Measurements from ENCODE around the gene PIK3AP1.

The PIK3AP1 gene

GRCh38 chr10:96588616-96589419, 131.5 kb downstream of the PIK3AP1 start:
- Histone ChIP-seq H3K27me3 (ENCODE audit: control insufficient read depth, insufficient read depth, low read length) (no peaks in the 10 kb centered on the region), H3K4me1 (ENCODE audit: control insufficient read depth, insufficient read depth, low read length) (no peaks in the 10 kb centered on the region), H3K9ac (ENCODE audit: low read depth, low read length) (no peak overlapping the region)

GRCh38 chr10:96588060-96588554, 132.2 kb downstream of the PIK3AP1 start:
- H3K9ac ChIP-seq (ENCODE audit: low read depth, low read length) = no peak overlapping the region
- no peaks in the 10 kb centered on the region for H3K36me3 ChIP-seq (ENCODE audit: control insufficient read depth, insufficient read depth, low read length)
- no peaks in the 10 kb centered on the region for H3K27me3 ChIP-seq (ENCODE audit: control insufficient read depth, insufficient read depth, low read length)
- H3K9me3 ChIP-seq (ENCODE audit: control insufficient read depth, insufficient read depth, low read length) = no peaks in the 10 kb centered on the region
- H3K4me3 ChIP-seq (ENCODE audit: low read depth, low read length) = peak overlapping the region; percentile 75
- no peaks in the 10 kb centered on the region for H3K4me1 ChIP-seq (ENCODE audit: control insufficient read depth, insufficient read depth, low read length)

More at GRCh38 chr10:96588616-96589419, 131.5 kb downstream of the PIK3AP1 start:
- no peaks in the 10 kb centered on the region for H3K36me3 ChIP-seq (ENCODE audit: control insufficient read depth, insufficient read depth, low read length)
- no peak overlapping the region for H3K4me3 ChIP-seq (ENCODE audit: low read depth, low read length)
- no peaks in the 10 kb centered on the region for H3K9me3 ChIP-seq (ENCODE audit: control insufficient read depth, insufficient read depth, low read length)

GRCh38 chr10:96587264-96588059, 132.9 kb downstream of the PIK3AP1 start:
- no peaks in the 10 kb centered on the region for H3K36me3 ChIP-seq (ENCODE audit: control insufficient read depth, insufficient read depth, low read length)
- peak overlapping the region; percentile 75 for H3K4me3 ChIP-seq (ENCODE audit: low read depth, low read length)

GRCh38 chr10:96586419-96587263, 133.7 kb downstream of the PIK3AP1 start, which contains the start of gene TM9SF3:
TM9SF3 (minus strand) TSS chr10:96587012; CDS start chr10:96586835, 177 bp downstream.
- Histone ChIP-seq H3K9ac (ENCODE audit: low read depth, low read length) (peak within 1 kb of the TSS; percentile 86), H3K27me3 (ENCODE audit: control insufficient read depth, insufficient read depth, low read length) (no peaks in the 10 kb centered on the region), H3K9me3 (ENCODE audit: control insufficient read depth, insufficient read depth, low read length) (no peaks in the 10 kb centered on the region), H3K4me3 (ENCODE audit: low read depth, low read length) (peak within 1 kb of the TSS; percentile 75), H3K36me3 (ENCODE audit: control insufficient read depth, insufficient read depth, low read length) (no peaks in the 10 kb centered on the region), H3K4me1 (ENCODE audit: control insufficient read depth, insufficient read depth, low read length) (no peaks in the 10 kb centered on the region)

More at GRCh38 chr10:96587264-96588059, 132.9 kb downstream of the PIK3AP1 start:
- Histone ChIP-seq H3K9ac (ENCODE audit: low read depth, low read length) (peak overlapping the region; percentile 86), H3K27me3 (ENCODE audit: control insufficient read depth, insufficient read depth, low read length) (no peaks in the 10 kb centered on the region), H3K9me3 (ENCODE audit: control insufficient read depth, insufficient read depth, low read length) (no peaks in the 10 kb centered on the region), H3K4me1 (ENCODE audit: control insufficient read depth, insufficient read depth, low read length) (no peaks in the 10 kb centered on the region)

- H3K4me1 ChIP-seq (ENCODE audit: control insufficient read depth, insufficient read depth, low read length) = no peaks in the 10 kb centered on the region
- no peaks in the 10 kb centered on the region for H3K9me3 ChIP-seq (ENCODE audit: control insufficient read depth, insufficient read depth, low read length)
- peak overlapping the region; percentile 69 for H3K4me3 ChIP-seq (ENCODE audit: low read depth, low read length)
- H3K27me3 ChIP-seq (ENCODE audit: control insufficient read depth, insufficient read depth, low read length) = no peaks in the 10 kb centered on the region
- peak overlapping the region; percentile 62 for H3K9ac ChIP-seq (ENCODE audit: low read depth, low read length)
- H3K36me3 ChIP-seq (ENCODE audit: control insufficient read depth, insufficient read depth, low read length) = no peaks in the 10 kb centered on the region
These were observed 134.4 kb downstream of the PIK3AP1 start for GRCh38 chr10:96585736-96586418.

- Histone ChIP-seq H3K9ac (ENCODE audit: low read depth, low read length) (no peak overlapping the region), H3K9me3 (ENCODE audit: control insufficient read depth, insufficient read depth, low read length) (no peaks in the 10 kb centered on the region), H3K27me3 (ENCODE audit: control insufficient read depth, insufficient read depth, low read length) (no peaks in the 10 kb centered on the region), H3K4me3 (ENCODE audit: low read depth, low read length) (no peak overlapping the region), H3K36me3 (ENCODE audit: control insufficient read depth, insufficient read depth, low read length) (no peaks in the 10 kb centered on the region), H3K4me1 (ENCODE audit: control insufficient read depth, insufficient read depth, low read length) (no peaks in the 10 kb centered on the region)
These were observed 135.8 kb downstream of the PIK3AP1 start for GRCh38 chr10:96584474-96584873.

- no peaks in the 10 kb centered on the region for H3K36me3 ChIP-seq (ENCODE audit: control insufficient read depth, insufficient read depth, low read length)
- no peaks in the 10 kb centered on the region for H3K4me1 ChIP-seq (ENCODE audit: control insufficient read depth, insufficient read depth, low read length)
- no peak overlapping the region for H3K9ac ChIP-seq (ENCODE audit: low read depth, low read length)
- no peaks in the 10 kb centered on the region for H3K27me3 ChIP-seq (ENCODE audit: control insufficient read depth, insufficient read depth, low read length)
- no peak overlapping the region for H3K4me3 ChIP-seq (ENCODE audit: low read depth, low read length)
- no peaks in the 10 kb centered on the region for H3K9me3 ChIP-seq (ENCODE audit: control insufficient read depth, insufficient read depth, low read length)
These were observed 136.3 kb downstream of the PIK3AP1 start for GRCh38 chr10:96584035-96584434.

- Histone ChIP-seq H3K4me3 (ENCODE audit: low read depth, low read length) (no peak overlapping the region), H3K36me3 (ENCODE audit: control insufficient read depth, insufficient read depth, low read length) (no peaks in the 10 kb centered on the region), H3K4me1 (ENCODE audit: control insufficient read depth, insufficient read depth, low read length) (no peaks in the 10 kb centered on the region), H3K27me3 (ENCODE audit: control insufficient read depth, insufficient read depth, low read length) (no peaks in the 10 kb centered on the region), H3K9ac (ENCODE audit: low read depth, low read length) (no peak overlapping the region), H3K9me3 (ENCODE audit: control insufficient read depth, insufficient read depth, low read length) (no peaks in the 10 kb centered on the region)
These were observed 141.2 kb downstream of the PIK3AP1 start for GRCh38 chr10:96579133-96579532.

GRCh38 chr10:96578633-96579032, 141.7 kb downstream of the PIK3AP1 start:
- Histone ChIP-seq H3K4me3 (ENCODE audit: low read depth, low read length) (no peak overlapping the region), H3K9ac (ENCODE audit: low read depth, low read length) (no peak overlapping the region), H3K27me3 (ENCODE audit: control insufficient read depth, insufficient read depth, low read length) (no peaks in the 10 kb centered on the region), H3K4me1 (ENCODE audit: control insufficient read depth, insufficient read depth, low read length) (no peaks in the 10 kb centered on the region), H3K9me3 (ENCODE audit: control insufficient read depth, insufficient read depth, low read length) (no peaks in the 10 kb centered on the region), H3K36me3 (ENCODE audit: control insufficient read depth, insufficient read depth, low read length) (no peaks in the 10 kb centered on the region)

GRCh38 chr10:96578022-96578421, 142.3 kb downstream of the PIK3AP1 start:
- Histone ChIP-seq H3K36me3 (ENCODE audit: control insufficient read depth, insufficient read depth, low read length) (no peaks in the 10 kb centered on the region), H3K9me3 (ENCODE audit: control insufficient read depth, insufficient read depth, low read length) (no peaks in the 10 kb centered on the region), H3K4me3 (ENCODE audit: low read depth, low read length) (no peak overlapping the region), H3K9ac (ENCODE audit: low read depth, low read length) (no peak overlapping the region), H3K4me1 (ENCODE audit: control insufficient read depth, insufficient read depth, low read length) (no peaks in the 10 kb centered on the region), H3K27me3 (ENCODE audit: control insufficient read depth, insufficient read depth, low read length) (no peaks in the 10 kb centered on the region)

- H3K4me3 ChIP-seq (ENCODE audit: low read depth, low read length) = no peak overlapping the region
- H3K9ac ChIP-seq (ENCODE audit: low read depth, low read length) = no peak overlapping the region
- no peaks in the 10 kb centered on the region for H3K36me3 ChIP-seq (ENCODE audit: control insufficient read depth, insufficient read depth, low read length)
- H3K27me3 ChIP-seq (ENCODE audit: control insufficient read depth, insufficient read depth, low read length) = no peaks in the 10 kb centered on the region
- no peaks in the 10 kb centered on the region for H3K9me3 ChIP-seq (ENCODE audit: control insufficient read depth, insufficient read depth, low read length)
- peaks cover 2% of the 10 kb centered on the region for H3K4me1 ChIP-seq (ENCODE audit: control insufficient read depth, insufficient read depth, low read length)
These were observed 143.2 kb downstream of the PIK3AP1 start for GRCh38 chr10:96577069-96577468.
